HepG2 (cell line): Measurements from ENCODE around the gene CDK2. TPM values are rescaled to one million over a fixed set of nuclear protein-coding genes. Genes with fewer than 3 reads are reported as not detected.

Source experiments
- ASH2L ChIP-seq: fragments of 300-600, 200-600 bp; sonication (generic); IDR thresholded peaks from 2 replicates; pipeline ENCODE4 v1.7.0; 2017; ENCODE audit warnings: low read depth, mild to moderate bottlenecking, moderate library complexity, mixed read lengths, low read length; ENCODE audit not compliant: insufficient read length
- FOXC1 ChIP-seq: sonication (generic); formaldehyde crosslinking; IDR thresholded peaks from 2 replicates; pipeline ENCODE4 v1.8.0; 2022; ENCODE audit warnings: mild to moderate bottlenecking, missing genetic modification reagents, borderline replicate concordance
- KDM3A ChIP-seq: IDR thresholded peaks from 2 replicates; pipeline ENCODE4 v1.6.1; 2018; ENCODE audit warnings: low read depth, missing compliant biosample characterization
- MAFK ChIP-seq, 2 experiments: IDR thresholded peaks in 1 of 2; conservative IDR thresholded peaks in 1 of 2; 2 replicates each; pipeline ENCODE4 v1.6.1; 2011; ENCODE audit warnings: improper control_type of control experiment in 2 of 2, low read length in 2 of 2
- MED8 ChIP-seq: sonication (generic); formaldehyde crosslinking; IDR thresholded peaks from 2 replicates; pipeline ENCODE4 v1.8.1; 2023; ENCODE audit warnings: mild to moderate bottlenecking, missing genetic modification reagents; ENCODE audit not compliant: insufficient replicate concordance
- PHF21A ChIP-seq: sonication (generic); formaldehyde crosslinking; IDR thresholded peaks from 2 replicates; pipeline ENCODE4 v1.5.0; 2020; ENCODE audit warnings: mild to moderate bottlenecking, missing genetic modification reagents
- POLR2G ChIP-seq: fragments of 200-400 bp; formaldehyde crosslinking; IDR thresholded peaks from 2 replicates; pipeline ENCODE4 v1.6.1; 2018; ENCODE audit warnings: mild to moderate bottlenecking, low read depth, low read length, moderate library complexity
- RAD21 ChIP-seq: fragments of 450-650 bp; formaldehyde crosslinking; IDR thresholded peaks from 2 replicates; pipeline ENCODE4 v1.5.0; 2020; ENCODE audit warnings: mild to moderate bottlenecking
- SALL2 ChIP-seq: sonication (generic); formaldehyde crosslinking; IDR thresholded peaks from 2 replicates; pipeline ENCODE4 v1.8.1; 2023; ENCODE audit warnings: mild to moderate bottlenecking, missing genetic modification reagents, inconsistent platforms
- U2AF1 ChIP-seq: fragments of 200-400 bp; formaldehyde crosslinking; optimal IDR thresholded peaks from 2 replicates; pipeline ENCODE3; 2017; ENCODE audit warnings: mild to moderate bottlenecking, low read depth, low read length
- ZFP36L1 ChIP-seq: sonication (generic); formaldehyde crosslinking; IDR thresholded peaks from 2 replicates; pipeline ENCODE4 v1.8.0; 2022; ENCODE audit warnings: mild to moderate bottlenecking, missing genetic modification reagents, moderate library complexity
- ZFY ChIP-seq: sonication (generic); formaldehyde crosslinking; IDR thresholded peaks from 2 replicates; pipeline ENCODE4 v1.4.0; 2020; ENCODE audit warnings: missing genetic modification reagents
- ZNF230 ChIP-seq: sonication (generic); formaldehyde crosslinking; IDR thresholded peaks from 2 replicates; pipeline ENCODE4 v1.4.0; 2020; ENCODE audit warnings: mild to moderate bottlenecking, missing genetic modification reagents
- ZNF552 ChIP-seq: sonication (generic); formaldehyde crosslinking; IDR thresholded peaks from 2 replicates; pipeline ENCODE4 v1.9.0; 2022; ENCODE audit warnings: missing genetic modification reagents, mild to moderate bottlenecking, borderline replicate concordance
- ZNF605 ChIP-seq: sonication (generic); formaldehyde crosslinking; IDR thresholded peaks from 2 replicates; pipeline ENCODE4 v1.8.0; 2022; ENCODE audit warnings: mild to moderate bottlenecking, missing genetic modification reagents
- polyA plus RNA-seq, 8 experiments: library from polyadenylated mRNA; depleted of rRNA in 3 of 8; stranded (reverse) in 7 of 8; unstranded in 1 of 8; fragments of >200 nt; fragmentation: Illumina TruSeq in 4 of 8; extraction: Trizol in 4 of 8; gene quantifications; 2 replicates each; pipeline versions ENCODE4 v1.2.1 to v1.2.3, GENCODE V29; 2011 to 2016; ENCODE audit warnings: low read depth in 4 of 8, missing spikeins in 1 of 8, mixed read lengths in 1 of 8; ENCODE audit not compliant: insufficient read depth in 1 of 8
- total RNA-seq, 5 experiments: library from RNA; depleted of rRNA; stranded (reverse); fragments of >200 nt; fragmentation: Illumina TruSeq; extraction: Trizol; gene quantifications; 2 replicates each; pipeline ENCODE4 v1.2.3, GENCODE V29; 2016; ENCODE audit warnings: low read depth in 1 of 5
- TF ChIP-seq, protein P1 (sequence below): sonication (generic); formaldehyde crosslinking; IDR thresholded peaks from 2 replicates; pipeline ENCODE4 v1.8.0; 2022; ENCODE audit warnings: missing genetic modification reagents, mild to moderate bottlenecking, moderate library complexity, borderline replicate concordance
- TF ChIP-seq, protein P2 (sequence below): sonication (generic); formaldehyde crosslinking; IDR thresholded peaks from 2 replicates; pipeline ENCODE4 v1.9.0; 2022; ENCODE audit warnings: missing genetic modification reagents, mild to moderate bottlenecking, borderline replicate concordance

Gene CDK2
- total and polyA plus RNA-seq, 2 of the 13 experiments (the other 11 are each of a cell fraction or from before 2014, with no cell fraction given) = 47.5 to 52.6 TPM

DNA sequence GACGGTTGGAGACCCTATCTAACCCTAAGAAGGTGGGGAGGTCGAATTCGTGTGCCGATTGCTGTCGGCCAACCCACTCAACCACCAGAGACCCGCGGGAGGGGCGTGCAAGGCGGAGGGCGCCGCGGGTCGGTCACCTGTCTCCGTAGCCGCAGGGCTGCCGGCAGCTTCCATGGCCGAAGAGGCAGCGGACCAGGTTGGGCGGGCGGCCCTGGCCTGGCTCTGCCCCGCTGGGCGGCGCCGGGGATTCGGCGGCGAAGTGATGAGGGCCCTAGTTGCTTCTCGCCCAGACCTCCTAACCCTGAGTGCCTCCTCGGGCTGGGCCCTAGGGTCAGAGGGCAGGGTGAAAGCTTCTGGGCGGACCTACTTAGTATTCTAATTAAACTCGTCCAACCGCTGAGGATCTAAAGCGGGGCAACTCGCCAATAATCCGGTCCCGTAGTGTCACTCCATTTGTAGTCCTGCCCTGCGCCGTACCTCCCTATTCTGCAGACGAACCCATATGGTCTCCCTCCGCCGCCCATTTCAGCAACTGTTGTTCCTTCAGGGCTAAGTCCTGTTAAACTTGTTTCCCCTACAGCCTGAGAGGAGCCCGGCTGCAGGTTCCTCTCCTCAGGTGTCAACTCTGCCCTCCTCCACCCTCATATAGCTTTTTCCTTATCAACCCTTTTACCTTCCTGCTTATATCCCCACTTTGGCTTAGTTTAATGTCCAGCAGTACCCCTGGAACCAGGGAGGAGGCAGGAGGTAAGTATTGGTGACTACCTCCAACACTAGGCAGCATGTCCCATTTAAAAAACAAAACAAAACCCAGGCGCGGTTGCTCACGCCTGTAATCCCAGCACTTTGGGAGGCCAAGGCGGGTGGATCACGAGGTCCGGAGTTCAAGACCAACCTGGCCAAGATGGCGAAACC lies 38.8 kb upstream of the CDK2 start, which contains the start of gene PYM1 (continued):
- TF ChIP-seq POLR2G (peak; percentile 81), ZNF605 (CRISPR knock-in tag) (peak; percentile 7; the same call in 1 of the 2 replicates), RAD21 (CRISPR knock-in tag) (0 out of 2 replicates have a peak, but pooled peaks have one; percentile 13), SALL2 (CRISPR knock-in tag) (no peak), ASH2L (no peak), ZNF552 (CRISPR knock-in tag) (peak; percentile 89; the same call in 1 of the 2 replicates), PHF21A (peak; percentile 49; the same call in 1 of the 2 replicates), MED8 (CRISPR knock-in tag) (peak; percentile 19), ZFP36L1 (CRISPR knock-in tag) (0 out of 2 replicates have a peak, but pooled peaks have one; percentile 32), FOXC1 (CRISPR knock-in tag) (peak; percentile 57; the same call in 1 of the 2 replicates), MAFK (conservative IDR thresholded peaks at IDR 0.05 in 1 of 2, IDR thresholded peaks at IDR 0.05 in 1 of 2; ENCODE audit: low read length in 2 of 2) (no peak), ZFY (CRISPR knock-in tag) (peak; percentile 83), U2AF1 (peak; percentile 37), ZNF230 (CRISPR knock-in tag) (0 out of 2 replicates have a peak, but pooled peaks have one; percentile 77), KDM3A (CRISPR knock-in tag) (no peak)
- TF ChIP-seq, protein P1, sequence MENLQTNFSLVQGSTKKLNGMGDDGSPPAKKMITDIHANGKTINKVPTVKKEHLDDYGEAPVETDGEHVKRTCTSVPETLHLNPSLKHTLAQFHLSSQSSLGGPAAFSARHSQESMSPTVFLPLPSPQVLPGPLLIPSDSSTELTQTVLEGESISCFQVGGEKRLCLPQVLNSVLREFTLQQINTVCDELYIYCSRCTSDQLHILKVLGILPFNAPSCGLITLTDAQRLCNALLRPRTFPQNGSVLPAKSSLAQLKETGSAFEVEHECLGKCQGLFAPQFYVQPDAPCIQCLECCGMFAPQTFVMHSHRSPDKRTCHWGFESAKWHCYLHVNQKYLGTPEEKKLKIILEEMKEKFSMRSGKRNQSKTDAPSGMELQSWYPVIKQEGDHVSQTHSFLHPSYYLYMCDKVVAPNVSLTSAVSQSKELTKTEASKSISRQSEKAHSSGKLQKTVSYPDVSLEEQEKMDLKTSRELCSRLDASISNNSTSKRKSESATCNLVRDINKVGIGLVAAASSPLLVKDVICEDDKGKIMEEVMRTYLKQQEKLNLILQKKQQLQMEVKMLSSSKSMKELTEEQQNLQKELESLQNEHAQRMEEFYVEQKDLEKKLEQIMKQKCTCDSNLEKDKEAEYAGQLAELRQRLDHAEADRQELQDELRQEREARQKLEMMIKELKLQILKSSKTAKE (CRISPR knock-in tag) = no peak
- TF ChIP-seq, protein P2, sequence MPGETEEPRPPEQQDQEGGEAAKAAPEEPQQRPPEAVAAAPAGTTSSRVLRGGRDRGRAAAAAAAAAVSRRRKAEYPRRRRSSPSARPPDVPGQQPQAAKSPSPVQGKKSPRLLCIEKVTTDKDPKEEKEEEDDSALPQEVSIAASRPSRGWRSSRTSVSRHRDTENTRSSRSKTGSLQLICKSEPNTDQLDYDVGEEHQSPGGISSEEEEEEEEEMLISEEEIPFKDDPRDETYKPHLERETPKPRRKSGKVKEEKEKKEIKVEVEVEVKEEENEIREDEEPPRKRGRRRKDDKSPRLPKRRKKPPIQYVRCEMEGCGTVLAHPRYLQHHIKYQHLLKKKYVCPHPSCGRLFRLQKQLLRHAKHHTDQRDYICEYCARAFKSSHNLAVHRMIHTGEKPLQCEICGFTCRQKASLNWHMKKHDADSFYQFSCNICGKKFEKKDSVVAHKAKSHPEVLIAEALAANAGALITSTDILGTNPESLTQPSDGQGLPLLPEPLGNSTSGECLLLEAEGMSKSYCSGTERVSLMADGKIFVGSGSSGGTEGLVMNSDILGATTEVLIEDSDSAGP (CRISPR knock-in tag) = peak; percentile 98; the same call in 1 of the 2 replicates
